ENCODE measurements around the gene PTAR1.

GRCh38 chr9:69748304-69748703 is 11.5 kb downstream of the PTAR1 start:
- TF ChIP-seq, protein P1, sequence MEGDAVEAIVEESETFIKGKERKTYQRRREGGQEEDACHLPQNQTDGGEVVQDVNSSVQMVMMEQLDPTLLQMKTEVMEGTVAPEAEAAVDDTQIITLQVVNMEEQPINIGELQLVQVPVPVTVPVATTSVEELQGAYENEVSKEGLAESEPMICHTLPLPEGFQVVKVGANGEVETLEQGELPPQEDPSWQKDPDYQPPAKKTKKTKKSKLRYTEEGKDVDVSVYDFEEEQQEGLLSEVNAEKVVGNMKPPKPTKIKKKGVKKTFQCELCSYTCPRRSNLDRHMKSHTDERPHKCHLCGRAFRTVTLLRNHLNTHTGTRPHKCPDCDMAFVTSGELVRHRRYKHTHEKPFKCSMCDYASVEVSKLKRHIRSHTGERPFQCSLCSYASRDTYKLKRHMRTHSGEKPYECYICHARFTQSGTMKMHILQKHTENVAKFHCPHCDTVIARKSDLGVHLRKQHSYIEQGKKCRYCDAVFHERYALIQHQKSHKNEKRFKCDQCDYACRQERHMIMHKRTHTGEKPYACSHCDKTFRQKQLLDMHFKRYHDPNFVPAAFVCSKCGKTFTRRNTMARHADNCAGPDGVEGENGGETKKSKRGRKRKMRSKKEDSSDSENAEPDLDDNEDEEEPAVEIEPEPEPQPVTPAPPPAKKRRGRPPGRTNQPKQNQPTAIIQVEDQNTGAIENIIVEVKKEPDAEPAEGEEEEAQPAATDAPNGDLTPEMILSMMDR (conservative IDR thresholded peaks at IDR 0.05) = no peak
- TF ChIP-seq EZH2 (IDR thresholded peaks at IDR 0.05; ENCODE audit: low read depth) = no peak

Measured in PC-9 (cell line).